GM18508 (cell line): ENCODE measurements around the gene DUSP8.

ENCODE experiments used
- ATAC-seq: cut with Tn5 transposase; IDR thresholded peaks from one replicate; pipeline ENCODE4 v1.9.1; 2021; ENCODE audit warnings: moderate number of reproducible peaks; ENCODE audit not compliant: insufficient read depth, unreplicated experiment

Gene DUSP8

DNA sequence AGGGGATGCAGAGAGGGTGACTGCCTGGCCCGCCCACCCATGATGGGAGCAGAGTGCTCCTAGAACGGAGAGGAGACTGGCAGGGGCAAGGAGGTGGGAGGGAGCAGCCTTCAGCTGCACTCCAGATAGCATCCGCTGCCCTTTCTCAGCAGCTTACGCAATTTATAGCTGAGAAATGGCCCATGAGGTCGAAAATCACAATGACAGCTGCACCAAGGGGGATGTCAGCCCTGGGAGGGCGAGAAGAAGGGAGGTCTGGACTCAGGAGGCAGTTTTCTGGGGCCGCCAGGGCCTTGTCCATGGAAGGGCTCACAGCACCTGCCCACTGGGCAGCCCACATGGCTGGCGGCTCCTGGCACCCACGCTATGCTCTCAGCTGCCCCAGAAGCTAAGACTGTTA, 67.9 kb downstream of the DUSP8 start:
- ATAC-seq: no peak
